ENCODE data around the gene KCTD21. TPM values are rescaled to one million over a fixed set of nuclear protein-coding genes. Genes with fewer than 3 reads are reported as not detected.
A peak's percentile ranks its signal among the peaks of the same experiment; 100 is the strongest.

KCTD21 gene
- total RNA-seq, 1 donor from 2014 or later = 12.5 TPM

- ATAC-seq (no peak), DNase-seq (ENCODE audit: low spot score) (peak; percentile 30)
Observed at GRCh38 chr11:78219493-78220217, 31.2 kb upstream of the KCTD21 start.

GRCh38 chr11:78218707-78219492 is 30.5 kb upstream of the KCTD21 start:
- ATAC-seq = no peak
- DNase-seq (ENCODE audit: low spot score) = peak; percentile 33

GRCh38 chr11:78217650-78218541 is 29.5 kb upstream of the KCTD21 start:
- DNase-seq (ENCODE audit: low spot score) (peak; percentile 38), ATAC-seq (no peak)

- peak; percentile 21 for DNase-seq (ENCODE audit: low spot score)
- no peak for ATAC-seq
Observed at GRCh38 chr11:78216571-78217287, 28.3 kb upstream of the KCTD21 start.

GRCh38 chr11:78216021-78216420 is 27.6 kb upstream of the KCTD21 start:
- no peak for DNase-seq (ENCODE audit: low spot score)
- no peak for ATAC-seq

GRCh38 chr11:78214331-78215194 is 26.1 kb upstream of the KCTD21 start:
- DNase-seq (ENCODE audit: low spot score) = no peak
- no peak for ATAC-seq

GRCh38 chr11:78213526-78214330 is 25.3 kb upstream of the KCTD21 start:
- no peak for DNase-seq (ENCODE audit: low spot score)
- ATAC-seq = no peak

- DNase-seq (ENCODE audit: low spot score) = no peak
Observed at GRCh38 chr11:78212586-78213371, 24.4 kb upstream of the KCTD21 start.

GRCh38 chr11:78211565-78211964 is 23.1 kb upstream of the KCTD21 start:
- DNase-seq (ENCODE audit: low spot score) (no peak), ATAC-seq (no peak)

More at GRCh38 chr11:78212586-78213371, 24.4 kb upstream of the KCTD21 start:
- no peak for ATAC-seq

GRCh38 chr11:78210000-78210608 is 21.7 kb upstream of the KCTD21 start:
- DNase-seq (ENCODE audit: low spot score) = no peak
- no peak for ATAC-seq

- ATAC-seq (no peak), DNase-seq (ENCODE audit: low spot score) (no peak)
Observed at GRCh38 chr11:78209478-78209877, 21.1 kb upstream of the KCTD21 start.

- ATAC-seq (peak; percentile 17), DNase-seq (ENCODE audit: low spot score) (no peak)
Observed at GRCh38 chr11:78208257-78209165, 20.1 kb upstream of the KCTD21 start.

- no peak for DNase-seq (ENCODE audit: low spot score)
- ATAC-seq = no peak
Observed at GRCh38 chr11:78207532-78208256, 19.3 kb upstream of the KCTD21 start.

GRCh38 chr11:78205691-78206090 is 17.3 kb upstream of the KCTD21 start:
- ATAC-seq = no peak
- DNase-seq (ENCODE audit: low spot score) = no peak

- no peak for DNase-seq (ENCODE audit: low spot score)
- no peak for ATAC-seq
Observed at GRCh38 chr11:78205256-78205655, 16.8 kb upstream of the KCTD21 start.

GRCh38 chr11:78203184-78203583 is 14.8 kb upstream of the KCTD21 start:
- ATAC-seq (no peak), DNase-seq (ENCODE audit: low spot score) (no peak)

All from left lobe of liver (tissue), 2 donors.